GM12865 (cell line): ENCODE data around the gene LSM4.

Experiments
- DNase-seq: peaks from one replicate; pipeline ENCODE4 v3.0.0; 2010; ENCODE audit warnings: low read depth
- H3K4me3 ChIP-seq: 2 replicates; pipeline ENCODE4 v1.5.1; 2011; ENCODE audit warnings: mild to moderate bottlenecking, low read depth, low read length, control low read depth
- TF ChIP-seq, protein P1 (sequence below): IDR thresholded peaks from 2 replicates; pipeline ENCODE4 v1.5.1; 2011; ENCODE audit warnings: low read length, control low read depth, low read depth, inconsistent platforms; ENCODE audit not compliant: insufficient read depth; ENCODE audit errors: missing control alignments

LSM4 gene

DNA sequence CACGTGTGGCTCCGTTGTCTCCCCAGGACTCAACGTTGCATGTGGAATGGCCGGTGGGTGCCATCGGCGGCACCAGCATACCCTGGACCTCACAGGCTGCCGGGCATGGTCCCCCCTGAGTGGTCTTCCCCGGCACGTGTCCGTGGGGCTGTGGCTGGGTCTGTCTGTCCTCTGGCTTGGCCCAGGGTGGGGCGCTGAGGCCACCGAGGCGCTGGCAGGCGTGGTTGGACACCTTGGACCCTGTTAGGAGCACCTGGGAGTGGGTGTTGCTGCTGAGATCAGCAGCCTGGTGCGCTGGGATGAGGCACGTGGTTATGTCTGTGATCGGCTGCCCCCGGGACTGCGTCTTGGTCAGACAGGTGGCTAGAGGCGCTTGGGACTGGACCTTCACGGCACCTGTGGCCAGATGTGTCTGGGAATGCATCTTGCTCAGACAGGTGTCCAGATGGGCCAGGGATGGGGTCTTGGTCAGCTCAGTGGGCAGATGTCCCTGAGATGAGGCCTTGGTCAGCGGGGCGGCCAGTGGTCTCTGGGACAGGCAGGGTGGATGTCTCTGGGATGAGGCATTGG, 57.8 kb downstream of the LSM4 start:
- no peak overlapping the region for H3K4me3 ChIP-seq
- no peak for DNase-seq
- TF ChIP-seq, protein P1, sequence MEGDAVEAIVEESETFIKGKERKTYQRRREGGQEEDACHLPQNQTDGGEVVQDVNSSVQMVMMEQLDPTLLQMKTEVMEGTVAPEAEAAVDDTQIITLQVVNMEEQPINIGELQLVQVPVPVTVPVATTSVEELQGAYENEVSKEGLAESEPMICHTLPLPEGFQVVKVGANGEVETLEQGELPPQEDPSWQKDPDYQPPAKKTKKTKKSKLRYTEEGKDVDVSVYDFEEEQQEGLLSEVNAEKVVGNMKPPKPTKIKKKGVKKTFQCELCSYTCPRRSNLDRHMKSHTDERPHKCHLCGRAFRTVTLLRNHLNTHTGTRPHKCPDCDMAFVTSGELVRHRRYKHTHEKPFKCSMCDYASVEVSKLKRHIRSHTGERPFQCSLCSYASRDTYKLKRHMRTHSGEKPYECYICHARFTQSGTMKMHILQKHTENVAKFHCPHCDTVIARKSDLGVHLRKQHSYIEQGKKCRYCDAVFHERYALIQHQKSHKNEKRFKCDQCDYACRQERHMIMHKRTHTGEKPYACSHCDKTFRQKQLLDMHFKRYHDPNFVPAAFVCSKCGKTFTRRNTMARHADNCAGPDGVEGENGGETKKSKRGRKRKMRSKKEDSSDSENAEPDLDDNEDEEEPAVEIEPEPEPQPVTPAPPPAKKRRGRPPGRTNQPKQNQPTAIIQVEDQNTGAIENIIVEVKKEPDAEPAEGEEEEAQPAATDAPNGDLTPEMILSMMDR, result no peak

DNA sequence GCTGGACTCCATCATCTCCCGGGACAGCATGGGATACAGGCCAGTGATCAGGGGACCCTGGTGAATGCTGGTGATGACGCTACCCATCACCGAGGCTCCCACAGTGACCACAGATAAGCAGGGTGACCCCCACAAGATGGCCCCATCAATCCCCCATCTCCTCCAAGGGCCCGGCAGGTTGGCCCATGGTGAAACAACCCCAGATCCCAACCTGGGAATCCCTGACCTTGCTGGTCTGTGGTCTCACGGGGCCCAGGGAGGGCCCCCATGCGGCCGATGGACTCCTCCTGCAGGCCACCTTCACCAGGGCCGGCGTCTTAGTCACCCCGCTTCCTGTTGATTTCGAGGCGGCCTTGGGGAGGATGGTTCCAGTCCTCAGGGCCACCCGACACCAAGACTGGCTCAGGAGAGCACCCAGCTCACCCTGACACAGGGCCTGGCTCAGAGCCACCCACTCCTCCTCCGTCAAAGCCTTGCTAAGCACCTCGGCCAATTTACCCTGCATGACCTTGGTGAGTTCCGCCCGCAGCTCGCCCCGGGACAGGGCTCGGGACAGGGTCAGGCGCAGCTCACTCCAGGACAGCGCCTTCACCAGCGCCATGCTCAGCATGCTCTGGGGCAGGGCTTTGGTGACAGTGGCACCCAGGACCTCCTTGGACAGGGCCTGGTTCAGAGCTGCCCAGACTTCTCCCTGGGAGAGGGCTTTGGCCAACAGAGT, 58.6 kb downstream of the LSM4 start:
- no peak for DNase-seq
- TF ChIP-seq, protein P1, result no peak
- no peak overlapping the region for H3K4me3 ChIP-seq

DNA sequence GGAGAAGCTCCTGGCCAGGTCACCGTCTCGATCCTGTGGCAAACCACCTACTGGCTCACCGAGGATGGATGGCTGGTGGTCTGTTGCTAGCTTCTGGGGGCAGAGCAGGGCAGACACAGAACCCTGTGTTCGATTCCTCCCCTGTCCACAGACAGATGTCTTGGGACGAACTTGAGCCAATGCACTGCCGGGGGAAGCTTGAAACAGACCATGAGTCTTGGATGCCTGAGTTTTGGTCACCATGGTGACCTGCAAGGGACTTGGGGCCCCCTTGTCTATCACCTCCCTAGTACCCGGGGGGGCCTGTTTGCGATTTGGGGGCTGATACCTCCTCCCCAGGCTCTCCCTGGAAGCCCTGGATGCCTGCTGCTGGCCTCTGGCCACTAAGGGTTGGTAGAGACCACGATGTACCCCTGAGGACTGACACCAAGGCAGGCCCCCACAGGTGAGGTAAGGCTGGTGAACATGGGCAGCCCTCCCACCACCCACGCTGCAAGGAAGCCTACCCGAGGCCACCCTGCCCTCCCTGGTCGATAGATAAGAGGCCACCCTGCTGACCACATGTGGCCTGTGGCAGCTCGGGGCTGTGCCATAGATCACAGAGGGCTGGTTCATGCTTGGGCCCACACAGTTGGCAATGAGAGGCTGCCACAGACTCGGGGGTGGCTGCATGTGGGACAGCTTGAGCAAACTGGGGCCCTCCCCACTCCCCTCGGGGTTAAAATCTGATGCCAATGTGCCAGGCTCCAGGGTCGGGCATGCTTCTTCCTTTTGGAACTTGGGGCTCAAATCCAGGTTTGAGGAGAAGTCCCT, 59.3 kb downstream of the LSM4 start:
- H3K4me3 ChIP-seq, result no peak overlapping the region
- TF ChIP-seq, protein P1, result no peak
- no peak for DNase-seq

DNA sequence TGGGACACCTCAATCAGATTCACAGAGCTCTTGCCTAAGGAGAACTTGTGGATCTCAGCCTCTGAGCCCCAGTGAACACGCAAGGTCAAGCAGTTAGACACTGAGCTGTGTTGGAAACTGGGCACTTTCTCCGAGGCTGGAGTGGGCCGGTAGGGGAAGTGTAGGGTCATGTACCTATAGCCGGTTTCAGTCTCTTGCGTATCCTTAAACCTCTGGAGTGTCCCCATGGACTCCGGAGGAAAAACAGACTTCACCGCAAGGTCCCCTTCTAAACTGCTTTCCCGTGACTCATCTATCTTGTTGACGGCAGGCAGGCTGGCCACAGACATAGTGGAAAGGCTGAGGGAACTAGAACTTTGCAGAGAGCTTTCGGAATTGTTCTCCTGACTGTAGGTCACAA, 60.0 kb downstream of the LSM4 start:
- no peak overlapping the region for H3K4me3 ChIP-seq
- TF ChIP-seq, protein P1, result no peak
- DNase-seq, result no peak

DNA sequence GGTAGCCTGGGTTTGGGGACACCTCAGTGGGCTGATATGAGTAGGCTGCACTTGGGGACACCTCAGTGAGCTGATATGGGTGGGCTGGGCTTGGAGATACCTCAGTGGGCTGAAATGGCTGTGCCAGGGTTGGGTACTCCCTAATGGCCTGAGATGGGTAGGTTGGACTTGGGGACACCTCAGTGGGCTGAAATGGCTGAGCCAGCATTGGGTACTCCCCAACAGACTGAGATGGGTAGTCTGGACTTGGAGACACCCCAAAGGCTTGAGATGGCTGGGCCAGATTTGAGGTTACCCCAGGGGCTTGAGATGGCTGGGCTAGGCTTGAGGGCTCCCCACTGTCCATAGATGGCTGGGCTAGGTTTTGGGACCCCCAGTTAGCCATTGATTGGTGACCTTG, 60.7 kb downstream of the LSM4 start:
- TF ChIP-seq, protein P1, result no peak
- no peak for DNase-seq

DNA sequence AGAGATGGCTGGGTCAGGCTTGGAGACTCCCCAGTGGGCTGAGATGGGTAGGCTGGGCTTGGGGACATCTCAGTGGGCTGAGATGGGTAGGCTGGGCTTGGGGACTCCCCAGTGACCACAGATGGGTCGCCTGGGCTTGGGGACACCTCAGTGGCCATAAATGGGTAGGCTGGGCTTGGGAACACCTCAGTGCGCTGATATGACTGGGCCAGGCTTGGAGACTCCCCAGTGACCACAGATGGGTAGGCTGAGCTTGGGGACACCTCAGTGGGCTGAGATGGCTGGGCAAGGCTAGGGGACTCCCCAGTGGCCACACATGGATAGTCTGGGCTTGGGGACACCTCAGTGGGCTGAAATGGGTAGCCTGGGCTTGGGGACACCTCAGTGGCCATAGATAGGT, 61.4 kb downstream of the LSM4 start:
- DNase-seq, result no peak
- no peak overlapping the region for H3K4me3 ChIP-seq
- TF ChIP-seq, protein P1, result no peak

More for the DNA sequence above, 60.7 kb downstream of the LSM4 start:
- no peak overlapping the region for H3K4me3 ChIP-seq
